HG03108 (cell line): ENCODE measurements around the gene APOC3.

ENCODE experiments used
- ATAC-seq: cut with Tn5 transposase; IDR thresholded peaks from one replicate; pipeline ENCODE4 v1.9.1; 2021; ENCODE audit warnings: moderate library complexity; ENCODE audit not compliant: unreplicated experiment

Gene APOC3

DNA sequence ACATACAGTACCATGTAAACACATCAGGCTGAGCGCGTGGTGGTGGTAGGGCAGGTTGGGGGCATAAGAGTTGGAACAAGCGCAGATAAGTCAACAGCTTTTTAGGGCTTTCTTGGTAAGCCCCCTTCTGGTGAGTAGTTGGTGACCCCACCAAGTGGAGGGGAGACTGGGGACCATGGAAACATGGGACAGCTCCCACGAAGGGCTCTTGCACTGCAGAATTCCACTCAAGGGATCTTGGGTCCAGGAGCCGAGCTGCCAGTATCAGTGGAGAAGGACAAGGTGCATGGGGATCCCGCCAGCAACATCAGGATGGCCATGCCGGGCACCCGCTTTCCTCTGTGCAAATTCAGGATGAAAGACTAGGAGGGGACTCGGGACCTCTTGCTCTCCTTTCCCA, 14.0 kb downstream of the APOC3 start:
- no peak for ATAC-seq

DNA sequence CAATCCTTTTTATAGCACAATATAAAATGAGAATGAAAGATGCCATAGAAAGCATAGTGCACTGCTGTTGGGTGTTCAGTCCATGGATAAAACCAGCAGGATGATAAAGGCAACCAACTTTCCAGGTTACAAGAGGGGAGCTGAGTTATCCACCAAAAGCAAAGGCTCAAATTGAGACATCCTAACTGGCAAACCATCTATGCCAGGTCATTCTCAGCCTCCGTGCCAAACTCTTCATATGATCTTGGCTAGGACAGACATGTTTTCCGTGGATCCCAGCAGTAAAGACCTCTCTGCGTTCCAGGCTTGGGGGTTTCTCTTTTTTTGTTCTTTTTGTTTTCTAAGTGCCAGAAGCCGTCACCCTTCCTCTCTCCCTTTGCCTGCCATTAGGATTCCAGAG, 15.0 kb downstream of the APOC3 start:
- no peak for ATAC-seq

GRCh38 chr11:116847612-116848011, 17.9 kb downstream of the APOC3 start:
- ATAC-seq = no peak

GRCh38 chr11:116849060-116849459, 19.4 kb downstream of the APOC3 start:
- ATAC-seq = no peak

DNA sequence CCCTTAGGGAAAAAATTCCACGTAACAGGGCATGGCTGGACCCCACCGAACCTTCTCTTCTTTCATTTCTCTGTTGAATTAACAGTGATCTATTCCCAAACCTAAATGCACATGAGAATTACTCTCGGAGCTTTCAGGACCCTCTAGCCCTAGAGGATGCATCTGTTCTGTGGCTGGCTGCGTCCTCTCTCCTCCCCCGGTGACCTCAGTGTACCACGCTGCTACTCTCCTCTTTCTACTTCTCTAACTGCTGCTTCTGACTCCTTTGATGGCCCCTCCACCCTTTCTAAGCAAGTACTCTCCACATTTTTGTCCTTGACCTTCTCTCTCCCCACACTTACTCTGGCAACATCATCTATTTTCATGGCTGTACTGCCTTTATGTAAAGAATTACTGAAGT, 19.8 kb downstream of the APOC3 start:
- ATAC-seq = no peak

DNA sequence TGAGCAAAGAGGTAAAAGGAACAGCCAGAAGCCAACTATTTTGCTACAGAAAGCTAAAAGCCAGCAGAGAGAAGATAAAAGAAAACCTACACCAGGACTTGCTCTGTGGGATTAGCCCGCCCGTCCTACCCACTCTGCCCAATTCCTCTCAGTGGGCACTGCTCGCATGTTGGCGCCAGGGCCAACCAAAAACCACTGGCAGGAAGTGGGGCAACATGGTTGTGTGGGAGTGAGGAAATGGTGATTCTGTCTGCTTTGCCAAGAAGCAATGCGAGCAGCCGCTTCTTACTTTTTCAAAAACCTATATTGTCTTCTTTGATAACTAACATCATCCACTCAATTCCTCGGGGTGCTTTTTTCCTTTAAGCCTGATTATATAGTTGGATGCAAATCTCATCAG, 21.9 kb downstream of the APOC3 start:
- ATAC-seq = no peak

- peak; percentile 52 for ATAC-seq
Observed at GRCh38 chr11:116852261-116853031, 22.7 kb downstream of the APOC3 start.

DNA sequence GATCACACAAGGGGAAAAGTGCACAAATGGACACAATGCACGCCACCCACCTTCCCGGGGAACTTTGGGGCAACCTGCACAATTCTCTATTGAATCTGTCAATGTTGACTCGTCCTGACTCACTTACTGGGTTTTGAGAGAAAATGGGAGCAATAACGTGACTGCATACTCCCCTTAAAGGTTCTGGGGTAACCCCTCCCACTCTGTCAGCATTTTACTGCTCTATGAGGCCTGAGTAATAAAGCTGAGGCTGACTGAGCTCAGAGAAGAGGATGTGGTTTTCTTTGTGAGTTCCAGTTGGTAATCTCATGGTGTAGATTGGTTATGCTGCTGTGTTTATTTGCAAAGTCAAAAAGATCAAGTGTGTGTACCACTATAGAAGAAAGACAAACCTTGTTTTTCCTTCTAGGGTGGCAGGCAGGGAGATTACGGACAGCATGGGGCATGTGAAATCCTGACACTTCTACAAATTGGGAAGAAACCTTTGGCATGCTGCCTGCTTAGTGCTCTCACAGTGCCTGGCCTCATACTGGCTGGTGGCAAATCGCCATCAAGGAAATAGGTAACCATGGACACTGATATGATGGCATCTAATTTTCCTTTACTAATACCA, 23.9 kb downstream of the APOC3 start:
- peak; percentile 93 for ATAC-seq

- ATAC-seq = no peak
Observed at GRCh38 chr11:116855413-116855812, 25.7 kb downstream of the APOC3 start.

GRCh38 chr11:116856423-116856822, 26.7 kb downstream of the APOC3 start:
- ATAC-seq = no peak

GRCh38 chr11:116857316-116857715, 27.6 kb downstream of the APOC3 start:
- no peak for ATAC-seq

DNA sequence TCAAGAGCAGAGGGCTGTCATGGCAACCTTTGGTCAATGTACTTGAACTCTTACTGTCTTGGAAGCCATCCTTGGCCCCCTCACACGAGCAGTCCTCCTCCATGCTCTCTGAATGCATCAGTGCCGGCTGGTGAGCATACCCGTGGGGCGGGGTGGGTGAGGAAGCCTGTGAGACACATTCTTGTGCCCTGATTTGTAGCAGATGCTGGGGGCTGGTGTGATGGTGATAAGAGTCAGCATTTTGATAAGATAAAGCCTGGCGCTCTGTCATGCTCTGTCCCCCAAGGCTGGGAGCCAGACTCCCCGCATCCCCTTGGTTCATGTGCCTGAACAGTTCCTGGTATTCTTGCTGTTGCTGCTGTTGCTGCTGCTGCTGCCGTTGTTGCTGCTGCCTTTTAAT, 28.2 kb downstream of the APOC3 start:
- ATAC-seq = no peak

- no peak for ATAC-seq
Observed at GRCh38 chr11:116859175-116859574, 29.5 kb downstream of the APOC3 start.

- ATAC-seq = no peak
Observed at GRCh38 chr11:116860303-116860702, 30.6 kb downstream of the APOC3 start.

DNA sequence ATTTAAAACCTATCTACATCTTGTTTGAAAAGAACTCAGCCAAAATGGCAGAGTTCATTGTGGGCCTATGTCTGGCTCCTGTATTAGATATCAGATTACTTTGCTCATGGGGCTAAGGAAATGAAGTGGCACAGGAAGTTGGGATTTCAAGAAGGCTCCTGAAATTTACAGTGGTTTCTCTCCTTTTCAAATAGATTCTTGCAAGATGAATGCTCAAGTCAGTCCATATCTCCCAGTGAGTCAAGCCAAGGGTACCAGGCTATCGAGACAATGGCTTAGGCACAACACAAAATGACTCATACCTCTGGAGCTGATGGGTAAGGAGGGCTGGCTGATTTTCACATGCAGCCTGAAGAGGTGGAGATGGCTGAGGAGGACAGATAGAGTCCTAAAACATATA, 31.8 kb downstream of the APOC3 start:
- ATAC-seq = no peak

- ATAC-seq = no peak
Observed at GRCh38 chr11:116862185-116862584, 32.5 kb downstream of the APOC3 start.

- no peak for ATAC-seq
Observed at GRCh38 chr11:116862951-116863350, 33.2 kb downstream of the APOC3 start.

GRCh38 chr11:116864531-116864930, 34.8 kb downstream of the APOC3 start:
- ATAC-seq = no peak

DNA sequence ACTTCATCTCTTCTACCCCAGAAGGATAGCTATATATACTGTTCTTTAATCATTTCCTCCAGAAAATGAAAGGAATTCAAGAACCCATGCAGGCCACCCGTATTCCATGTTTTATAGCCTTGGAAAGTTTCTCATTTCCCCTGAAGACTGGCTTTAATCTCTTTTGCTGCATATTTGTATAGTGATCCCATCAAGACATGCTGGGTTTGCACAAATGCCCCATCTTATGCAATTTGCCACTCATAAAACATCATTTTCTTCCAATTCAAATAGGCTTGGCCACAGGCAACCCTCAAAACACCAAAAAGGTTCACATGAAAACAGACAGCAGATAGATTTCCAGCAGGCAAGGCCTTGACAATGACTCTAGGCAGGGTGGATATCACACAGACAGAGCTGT, 36.0 kb downstream of the APOC3 start:
- ATAC-seq = no peak

DNA sequence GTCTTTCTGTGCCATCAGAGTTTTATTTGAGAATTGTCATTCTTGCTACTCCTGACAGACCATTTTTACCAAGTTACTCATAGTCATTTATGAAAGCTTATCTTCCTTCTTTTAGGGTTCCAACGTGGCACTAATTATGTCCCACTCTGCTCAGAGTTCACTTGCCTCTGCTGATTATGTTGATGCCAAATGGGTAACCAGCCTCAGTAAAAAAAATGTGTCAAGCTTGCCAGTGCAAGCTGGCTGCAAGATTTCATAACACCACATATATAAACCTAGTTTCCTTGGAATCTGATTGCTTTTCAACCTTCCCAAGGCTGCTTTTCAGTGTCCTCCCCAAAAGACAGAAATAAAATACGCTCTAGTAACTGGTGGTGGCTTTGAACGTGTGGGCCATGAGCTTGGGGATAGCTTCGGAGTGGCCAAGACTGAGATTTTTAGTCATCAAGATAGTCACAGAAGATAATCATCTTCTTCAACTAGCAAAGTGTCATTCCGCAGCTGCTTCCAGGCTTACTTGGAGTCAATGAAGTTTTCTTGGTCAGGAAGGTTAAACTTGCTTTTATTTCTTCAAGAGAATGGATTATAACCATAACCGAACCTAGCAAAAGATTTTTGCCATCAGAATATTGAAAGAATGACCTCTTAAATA, 37.2 kb downstream of the APOC3 start:
- ATAC-seq = no peak

- ATAC-seq = no peak
Observed at GRCh38 chr11:116867619-116868018, 37.9 kb downstream of the APOC3 start.

GRCh38 chr11:116868066-116868465, 38.4 kb downstream of the APOC3 start:
- ATAC-seq = no peak
